ENCODE data around the gene ADAMTS9.

The ADAMTS9 gene

DNA sequence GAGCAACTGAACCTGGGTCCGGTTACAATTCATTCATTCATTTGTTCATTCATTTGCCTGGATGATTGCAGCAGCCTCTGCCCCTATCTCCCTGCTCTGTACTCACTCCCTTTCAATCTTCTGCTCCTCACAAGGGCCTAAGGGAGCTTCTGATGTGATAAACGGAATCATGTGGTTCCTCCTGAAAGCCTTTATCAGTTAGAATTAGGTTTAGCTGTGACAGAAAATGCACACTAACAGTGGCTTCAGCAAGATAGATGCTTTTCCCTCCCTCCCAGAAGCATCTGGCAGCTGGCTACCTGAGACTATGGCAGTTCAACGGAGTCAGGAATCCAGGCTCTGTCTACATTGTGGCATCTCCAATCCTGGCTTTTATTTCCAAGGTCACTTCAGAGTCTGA, 196.0 kb downstream of the ADAMTS9 start:
- no peak for DNase-seq (ENCODE audit: low read depth)
- no peak overlapping the region for H3K4me3 ChIP-seq (ENCODE audit: control insufficient read depth, low read depth, low read length)
- TF ChIP-seq, protein P1, sequence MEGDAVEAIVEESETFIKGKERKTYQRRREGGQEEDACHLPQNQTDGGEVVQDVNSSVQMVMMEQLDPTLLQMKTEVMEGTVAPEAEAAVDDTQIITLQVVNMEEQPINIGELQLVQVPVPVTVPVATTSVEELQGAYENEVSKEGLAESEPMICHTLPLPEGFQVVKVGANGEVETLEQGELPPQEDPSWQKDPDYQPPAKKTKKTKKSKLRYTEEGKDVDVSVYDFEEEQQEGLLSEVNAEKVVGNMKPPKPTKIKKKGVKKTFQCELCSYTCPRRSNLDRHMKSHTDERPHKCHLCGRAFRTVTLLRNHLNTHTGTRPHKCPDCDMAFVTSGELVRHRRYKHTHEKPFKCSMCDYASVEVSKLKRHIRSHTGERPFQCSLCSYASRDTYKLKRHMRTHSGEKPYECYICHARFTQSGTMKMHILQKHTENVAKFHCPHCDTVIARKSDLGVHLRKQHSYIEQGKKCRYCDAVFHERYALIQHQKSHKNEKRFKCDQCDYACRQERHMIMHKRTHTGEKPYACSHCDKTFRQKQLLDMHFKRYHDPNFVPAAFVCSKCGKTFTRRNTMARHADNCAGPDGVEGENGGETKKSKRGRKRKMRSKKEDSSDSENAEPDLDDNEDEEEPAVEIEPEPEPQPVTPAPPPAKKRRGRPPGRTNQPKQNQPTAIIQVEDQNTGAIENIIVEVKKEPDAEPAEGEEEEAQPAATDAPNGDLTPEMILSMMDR (IDR thresholded peaks at IDR 0.05; ENCODE audit: control insufficient read depth, insufficient read depth, low read depth, low read length, missing control alignments) = no peak

DNA sequence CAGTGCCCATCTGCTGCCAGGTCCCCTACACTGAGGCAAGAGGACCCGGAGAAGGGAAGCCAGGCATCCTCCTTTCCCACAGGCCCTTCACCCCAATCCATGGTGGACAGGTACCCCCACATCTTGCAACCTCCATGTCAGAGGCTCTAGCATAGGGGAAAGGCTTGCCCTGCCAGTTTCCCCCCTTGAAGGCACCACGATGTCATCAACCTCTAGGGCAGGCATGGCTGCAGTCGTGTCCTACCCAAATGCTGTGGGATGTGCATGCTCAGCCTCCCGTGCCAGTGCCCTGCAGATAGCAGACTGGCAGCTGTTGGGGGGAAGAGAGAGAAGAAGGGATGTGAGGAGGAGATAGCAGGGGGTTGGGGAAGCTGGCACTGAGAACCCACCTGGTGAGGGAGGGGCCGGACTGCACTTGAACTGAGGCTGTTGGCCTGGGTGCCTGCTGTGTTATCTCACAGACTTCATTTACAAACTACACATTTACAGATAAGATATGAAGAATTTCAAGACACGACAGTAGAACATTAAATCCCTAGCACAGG, 197.5 kb downstream of the ADAMTS9 start:
- TF ChIP-seq, protein P1 (IDR thresholded peaks at IDR 0.05; ENCODE audit: control insufficient read depth, insufficient read depth, low read depth, low read length, missing control alignments) = no peak
- H3K4me3 ChIP-seq (ENCODE audit: control insufficient read depth, low read depth, low read length) = no peak overlapping the region
- no peak for DNase-seq (ENCODE audit: low read depth)

DNA sequence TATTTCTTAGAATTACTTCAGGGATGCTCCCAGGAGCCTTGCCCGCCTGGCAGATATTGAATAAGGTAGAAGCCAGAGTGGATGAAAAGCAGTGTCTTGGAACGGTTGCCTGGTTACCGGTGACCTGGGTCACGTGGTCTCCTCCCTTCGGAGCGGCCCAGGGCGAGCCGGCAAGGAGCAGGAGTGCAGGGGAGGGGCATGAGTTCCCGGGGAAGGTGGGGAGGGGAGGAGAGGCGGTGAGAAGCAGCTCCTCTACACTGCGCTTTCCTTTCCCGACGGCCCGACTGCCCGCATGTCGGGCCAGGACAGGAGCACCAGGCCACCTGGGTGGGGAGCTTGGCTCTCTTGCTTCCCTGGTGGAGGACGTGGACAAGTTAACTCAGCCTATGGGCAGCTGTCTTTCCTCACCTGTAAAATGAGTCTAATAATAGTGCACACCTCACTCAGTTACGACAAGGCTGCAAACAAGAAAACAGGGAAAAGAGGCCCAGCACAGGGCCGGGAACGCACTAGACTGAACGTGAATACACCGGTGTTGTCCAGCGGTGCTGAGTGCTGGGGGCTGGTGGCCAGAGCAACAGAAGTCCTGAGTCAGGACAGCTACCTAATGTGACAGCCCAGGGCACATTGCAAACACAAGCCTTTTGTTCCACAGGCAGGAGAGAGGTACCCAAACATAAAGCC, 198.3 kb downstream of the ADAMTS9 start:
- TF ChIP-seq, protein P1 (IDR thresholded peaks at IDR 0.05; ENCODE audit: control insufficient read depth, insufficient read depth, low read depth, low read length, missing control alignments) = no peak
- no peak overlapping the region for H3K4me3 ChIP-seq (ENCODE audit: control insufficient read depth, low read depth, low read length)
- no peak for DNase-seq (ENCODE audit: low read depth)

DNA sequence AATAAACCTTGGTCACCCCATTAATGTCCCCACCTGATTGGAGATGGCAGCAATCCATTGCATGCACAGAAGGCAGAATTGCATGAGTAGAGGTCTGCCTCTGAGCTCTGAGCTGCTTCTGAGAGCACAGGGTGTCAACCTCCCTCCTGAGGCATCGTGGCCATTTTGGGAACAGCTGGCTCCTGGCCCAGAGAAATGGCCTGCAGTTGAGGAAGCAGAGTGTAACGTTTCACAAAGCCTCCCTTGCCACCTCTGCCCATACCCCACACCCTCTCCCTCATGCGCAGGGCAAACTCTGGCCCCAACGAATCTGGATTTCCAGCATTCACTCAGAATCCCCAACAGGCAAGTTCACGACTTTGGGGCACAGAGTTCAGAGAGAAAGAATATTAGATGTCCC, 198.9 kb downstream of the ADAMTS9 start:
- no peak for DNase-seq (ENCODE audit: low read depth)
- no peak overlapping the region for H3K4me3 ChIP-seq (ENCODE audit: control insufficient read depth, low read depth, low read length)
- TF ChIP-seq, protein P1 (IDR thresholded peaks at IDR 0.05; ENCODE audit: control insufficient read depth, insufficient read depth, low read depth, low read length, missing control alignments) = no peak

DNA sequence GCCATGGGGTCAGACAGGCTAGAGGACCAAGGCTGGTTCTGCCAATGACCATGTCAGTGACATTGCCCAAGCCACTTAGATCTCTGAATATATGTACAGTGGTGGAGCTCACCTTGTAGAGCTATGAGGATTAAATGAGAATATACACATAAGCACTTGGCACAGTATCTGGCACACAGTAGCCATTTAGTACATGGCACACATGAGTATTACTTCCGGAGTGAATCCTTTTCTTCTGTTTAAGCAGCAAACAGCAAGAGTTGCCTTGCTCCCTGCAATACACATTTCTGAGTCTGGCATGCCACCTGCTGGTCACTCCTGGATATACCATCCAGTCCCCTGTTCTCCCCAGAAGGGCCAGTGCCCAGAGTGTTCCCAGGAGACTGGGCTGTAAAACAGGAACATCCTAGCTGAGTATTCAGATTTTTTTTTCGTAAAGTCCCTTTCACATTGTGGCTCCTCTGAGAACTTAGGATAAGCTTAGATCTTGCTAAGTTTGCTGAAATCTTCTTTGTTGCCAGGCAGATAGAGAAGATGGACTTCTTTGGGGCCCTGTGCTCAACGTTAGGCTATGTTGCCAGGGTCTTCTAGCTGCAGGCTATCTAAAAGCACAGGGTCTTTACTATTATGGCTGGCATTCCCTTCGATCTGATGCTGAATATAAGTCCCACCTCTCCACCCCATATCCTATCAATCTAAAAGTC, 203.4 kb downstream of the ADAMTS9 start:
- TF ChIP-seq, protein P1 (IDR thresholded peaks at IDR 0.05; ENCODE audit: control insufficient read depth, insufficient read depth, low read depth, low read length, missing control alignments) = peak; percentile 82
- no peak for DNase-seq (ENCODE audit: low read depth)
- H3K4me3 ChIP-seq (ENCODE audit: control insufficient read depth, low read depth, low read length) = no peak overlapping the region

DNA sequence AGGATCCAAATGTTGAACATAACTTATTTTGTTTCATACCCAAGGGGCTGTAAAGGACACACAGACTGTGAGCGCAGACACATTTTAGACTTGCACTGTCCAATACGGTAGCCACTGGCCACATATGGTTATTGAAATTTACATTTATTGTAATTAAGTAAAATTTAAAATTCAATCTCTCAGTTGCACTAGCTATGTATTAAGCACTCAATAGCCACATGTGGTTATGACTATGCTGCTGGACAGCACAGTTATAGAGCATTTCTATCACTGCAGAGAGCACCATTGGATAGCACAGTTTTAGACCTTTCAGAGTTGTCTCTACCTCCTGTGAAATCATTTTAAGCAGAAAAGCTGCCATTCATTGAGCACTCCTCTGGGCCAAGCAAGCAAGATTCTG, 204.3 kb downstream of the ADAMTS9 start:
- no peak overlapping the region for H3K4me3 ChIP-seq (ENCODE audit: control insufficient read depth, low read depth, low read length)
- DNase-seq (ENCODE audit: low read depth) = no peak
- TF ChIP-seq, protein P1 (IDR thresholded peaks at IDR 0.05; ENCODE audit: control insufficient read depth, insufficient read depth, low read depth, low read length, missing control alignments) = no peak
